Limb (tissue), 2 donors: ENCODE results near the gene ANO10.

Source experiments
- DNase-seq, 2 donors: peaks; one replicate each; pipeline ENCODE4 v3.0.0-alpha.2; 2016; ENCODE audit errors: extremely low spot score in 2 of 2

ANO10 gene

DNA sequence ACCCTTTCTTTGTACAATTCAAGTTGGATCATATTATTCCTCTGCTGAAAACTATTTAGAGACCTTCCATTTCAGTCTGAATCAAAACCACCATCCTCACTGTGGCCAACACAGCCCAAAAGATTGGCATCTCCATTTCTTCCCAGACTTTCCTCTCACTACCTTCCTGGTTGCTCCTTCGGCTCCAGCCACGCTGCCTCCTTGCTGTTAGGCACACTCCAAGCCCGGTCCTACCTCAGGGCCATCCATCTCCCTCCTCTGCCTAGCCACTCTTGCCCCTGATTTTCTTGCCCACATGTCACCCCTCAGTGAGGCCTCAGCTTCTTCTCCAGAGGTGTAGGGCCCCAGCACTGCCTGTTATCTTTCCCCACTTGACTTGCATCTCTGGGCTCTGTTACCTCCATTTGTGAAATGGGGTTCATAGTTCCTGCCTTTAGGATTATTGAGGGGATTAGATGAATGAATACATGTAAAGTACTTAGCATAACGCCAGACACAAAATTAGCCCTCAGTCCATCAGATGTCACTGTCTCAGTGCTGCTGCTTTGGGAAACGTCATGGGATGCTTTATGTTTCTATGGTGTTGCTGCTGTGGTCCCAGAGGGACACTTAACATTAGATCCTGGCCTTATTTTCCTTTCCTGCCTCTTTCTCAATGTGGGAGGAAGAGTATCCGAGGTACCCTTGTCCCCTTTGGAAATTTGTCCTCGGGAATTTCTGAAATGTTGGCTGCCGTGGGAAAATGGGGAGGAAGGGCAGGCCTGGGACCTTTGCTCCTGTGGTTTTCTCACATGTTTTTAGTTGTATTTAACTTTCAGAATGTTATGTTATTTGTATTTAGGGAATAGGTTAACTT is 304.1 kb downstream of the ANO10 start:
- no peak for DNase-seq

DNA sequence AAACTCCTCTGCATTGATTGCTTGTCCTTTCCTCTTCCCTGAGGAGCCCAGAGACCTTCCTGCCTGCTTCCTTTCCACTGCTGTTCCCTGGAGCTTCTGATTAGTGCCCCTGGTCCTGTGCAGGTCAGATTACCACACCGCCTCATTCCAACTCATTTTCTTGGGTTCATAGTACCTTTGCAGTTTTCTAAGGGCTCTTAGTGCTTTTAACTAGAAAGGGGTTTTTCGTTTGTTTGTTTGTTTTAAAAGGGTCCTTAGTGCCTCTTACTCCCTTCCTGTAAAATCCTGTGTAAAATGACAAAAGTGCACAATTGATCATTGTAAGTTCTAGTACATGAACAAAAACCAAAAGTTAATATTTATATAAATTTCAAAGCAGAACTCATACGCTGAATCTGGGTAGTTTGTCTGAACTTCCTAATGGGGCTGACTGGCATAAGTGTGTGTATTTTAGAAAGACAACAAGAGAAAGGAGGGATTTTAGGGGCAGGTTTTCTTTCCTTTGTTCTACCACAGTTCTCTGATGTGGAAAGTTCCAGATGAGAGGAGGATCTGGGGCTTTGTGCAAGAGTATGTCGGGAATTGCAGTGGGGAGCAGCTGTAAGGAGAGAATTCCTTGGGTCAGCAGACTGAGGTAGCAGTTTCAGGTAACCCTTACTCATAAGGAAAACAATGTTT is 304.9 kb downstream of the ANO10 start:
- no peak for DNase-seq
